NCI-H2171 treated with DMSO at 0.1 percent for 48 hours (cell line): ENCODE results near the gene MICALL2.

ENCODE experiments used
- DNase-seq: peaks from one replicate; lab custom pipeline; 2025; lab: John Stamatoyannopoulos, UW

MICALL2 gene

DNA sequence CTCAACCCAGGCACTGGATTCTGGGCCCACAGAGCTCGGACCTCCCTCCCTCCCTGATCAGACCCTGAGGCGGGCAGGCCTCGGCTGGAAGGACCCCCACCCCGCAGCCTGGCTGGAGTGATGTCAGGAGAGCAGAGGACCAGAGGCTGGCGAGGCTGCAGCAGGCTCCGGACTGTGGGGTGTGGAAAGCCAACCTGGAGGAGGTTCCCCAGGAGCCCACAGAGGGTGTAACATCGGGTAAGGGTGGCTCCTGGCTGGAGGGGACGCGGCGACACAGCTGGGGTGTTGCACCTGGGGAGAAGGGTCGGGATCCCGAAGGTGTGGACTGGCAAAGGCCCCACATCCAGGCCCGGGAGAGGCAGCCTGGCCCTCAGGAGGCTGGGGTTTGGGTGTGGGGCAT lies 8.9 kb upstream of the MICALL2 start:
- DNase-seq = no peak

DNA sequence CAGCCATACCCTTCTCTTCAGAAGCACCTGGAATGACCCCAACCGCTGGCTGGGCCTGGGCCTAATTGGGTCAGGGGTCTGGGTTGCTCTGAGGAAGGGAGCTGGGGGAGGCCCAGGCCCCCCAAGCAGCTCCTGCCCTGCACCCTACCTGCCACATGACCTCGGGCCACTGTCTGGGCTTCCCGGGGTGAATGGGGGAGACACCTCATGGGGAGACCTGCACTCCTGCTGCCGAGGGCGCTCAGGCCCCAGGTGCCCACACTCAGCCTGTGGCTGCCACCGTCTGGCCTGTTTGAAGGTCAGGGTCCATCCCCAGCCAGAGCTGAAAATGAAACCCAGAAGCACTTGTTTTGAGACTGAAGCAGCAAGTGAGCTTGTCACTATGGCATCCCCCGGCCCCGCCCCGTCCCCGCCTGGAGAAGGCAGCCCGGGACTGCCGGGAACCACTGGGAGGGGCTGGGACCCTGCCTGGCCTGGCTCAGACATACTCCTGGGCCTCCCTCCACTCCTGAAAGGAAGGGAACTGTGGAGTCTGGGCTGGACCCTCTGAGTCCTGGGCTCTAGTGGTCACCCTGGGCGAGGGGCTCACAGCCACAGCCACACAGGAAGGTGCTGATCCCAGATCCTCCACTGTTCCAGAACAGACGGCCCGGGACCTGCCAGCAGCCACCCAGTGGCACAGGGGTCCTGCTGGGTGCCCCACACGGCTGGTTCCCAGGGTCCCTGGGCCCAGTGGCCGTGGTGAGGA lies 7.4 kb upstream of the MICALL2 start:
- DNase-seq = no peak

DNA sequence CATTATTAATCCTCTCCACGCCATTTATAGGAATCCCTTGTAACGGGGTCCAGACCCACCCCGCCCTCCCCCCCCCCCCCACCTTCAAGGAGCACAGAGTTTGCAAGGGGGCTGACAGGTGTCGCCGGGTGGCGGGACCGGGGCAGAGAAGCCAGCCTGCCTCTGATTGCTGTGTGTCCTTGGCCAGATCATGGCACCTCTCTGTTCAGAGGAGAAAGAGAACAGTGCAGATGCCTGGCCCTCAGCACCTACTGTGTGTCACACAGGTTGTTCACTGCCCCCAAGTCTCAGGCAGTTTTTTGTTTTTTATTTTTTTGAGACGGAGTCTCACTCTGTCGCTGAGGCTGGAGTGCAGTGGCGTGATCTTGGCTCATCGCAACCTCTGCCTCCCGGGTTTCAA lies 5.4 kb upstream of the MICALL2 start:
- no peak for DNase-seq

DNA sequence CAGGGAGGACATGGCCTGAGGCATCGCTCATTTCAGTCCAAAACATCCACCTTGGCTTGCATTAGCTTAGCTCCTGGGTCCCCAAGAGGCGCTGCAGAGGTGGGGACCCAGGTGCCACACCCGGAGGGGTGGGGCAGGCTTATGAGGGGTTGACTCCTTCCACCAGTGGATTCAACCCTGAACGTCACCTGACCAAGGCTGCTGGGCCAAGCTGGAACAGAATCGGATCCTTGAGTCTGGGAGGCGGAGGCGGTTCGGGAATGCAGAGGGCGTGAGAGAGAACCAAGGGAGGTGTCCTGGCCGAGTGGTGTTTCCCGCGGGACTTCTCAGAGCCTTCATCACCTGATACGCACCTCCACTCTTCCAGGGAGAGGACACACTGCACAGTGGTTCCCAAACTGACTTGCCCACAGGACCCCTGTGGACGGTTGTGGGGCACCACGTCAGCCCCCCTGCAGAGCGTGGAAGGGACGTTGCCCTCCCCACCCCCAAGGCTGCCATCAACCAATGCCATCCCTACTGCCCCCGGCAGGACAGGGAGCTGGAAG lies 4.5 kb upstream of the MICALL2 start:
- DNase-seq = no peak

DNA sequence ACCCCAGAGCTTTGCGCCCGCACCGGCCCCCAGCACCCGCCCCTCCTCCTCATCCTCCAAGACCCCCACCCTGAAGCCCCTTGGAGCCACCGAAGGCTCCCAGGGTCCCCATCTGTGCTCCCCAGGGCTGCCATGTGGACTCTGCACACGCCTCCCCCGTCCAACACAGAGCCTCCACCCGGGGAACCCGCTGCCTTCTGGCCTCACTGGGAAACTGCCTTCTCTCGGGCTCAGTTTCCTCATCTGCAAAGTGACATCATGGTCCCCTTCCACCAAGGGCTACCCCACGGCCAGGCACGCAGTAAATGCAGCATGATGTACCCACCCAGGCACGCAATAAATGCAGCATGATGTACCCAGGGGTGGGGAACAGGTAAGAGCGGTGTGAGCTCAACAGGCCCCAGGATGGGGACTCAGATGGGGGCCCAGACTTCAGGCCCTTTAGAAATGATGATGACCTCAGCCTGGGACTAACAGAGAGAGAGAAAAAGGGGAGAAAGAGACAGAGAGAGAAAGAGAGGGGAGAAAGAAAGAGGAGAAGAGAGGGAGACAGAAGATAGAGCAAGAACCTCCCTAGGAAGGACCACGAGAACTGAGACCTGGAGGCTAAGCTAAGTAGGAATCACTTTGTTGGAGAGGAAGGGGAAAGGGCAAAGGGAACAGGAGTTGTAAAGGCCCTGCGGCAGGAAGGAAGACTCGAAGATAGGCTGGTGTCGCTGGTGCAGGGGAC lies 2.5 kb upstream of the MICALL2 start:
- peak; percentile 20 for DNase-seq

DNA sequence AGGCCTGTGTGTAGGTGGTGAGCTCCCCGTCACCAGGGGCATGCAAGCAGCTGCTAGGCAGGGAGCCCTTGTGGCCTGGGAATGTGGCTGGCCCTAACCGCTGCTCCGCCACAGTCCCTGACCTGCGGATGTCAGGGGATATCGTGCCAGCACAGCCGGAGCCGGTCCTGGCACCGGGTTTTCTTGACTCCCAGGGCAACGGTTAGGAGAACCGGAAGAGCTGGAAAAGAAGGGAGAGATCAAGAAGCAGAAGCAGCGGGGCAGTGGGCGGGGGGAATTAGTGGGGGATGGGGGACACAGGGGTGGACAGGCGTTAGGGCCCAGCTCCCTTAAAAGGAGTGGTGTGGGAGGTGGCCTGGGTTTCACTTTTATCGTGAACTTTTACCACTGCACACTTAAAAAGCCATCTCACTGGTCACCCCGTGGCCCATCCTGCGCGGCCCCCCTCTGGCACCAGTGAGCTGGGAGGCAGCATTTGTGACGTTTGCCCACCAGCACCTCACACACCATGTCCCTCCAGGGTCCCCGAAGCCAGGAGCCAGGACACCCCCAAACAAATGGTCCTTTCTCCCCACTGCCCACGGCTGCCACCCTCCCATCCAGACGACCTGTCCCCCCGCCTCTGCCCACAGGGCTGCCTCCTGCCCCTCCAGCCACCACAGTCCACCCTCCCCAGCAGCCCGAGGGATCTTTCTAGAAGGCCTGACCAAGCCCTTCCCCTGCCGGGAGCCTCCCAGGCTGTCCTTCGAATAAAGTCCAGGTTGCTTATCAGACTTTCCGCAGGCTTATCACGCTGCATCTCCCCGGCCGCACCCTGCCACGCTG lies 1.8 kb upstream of the MICALL2 start:
- no peak for DNase-seq

DNA sequence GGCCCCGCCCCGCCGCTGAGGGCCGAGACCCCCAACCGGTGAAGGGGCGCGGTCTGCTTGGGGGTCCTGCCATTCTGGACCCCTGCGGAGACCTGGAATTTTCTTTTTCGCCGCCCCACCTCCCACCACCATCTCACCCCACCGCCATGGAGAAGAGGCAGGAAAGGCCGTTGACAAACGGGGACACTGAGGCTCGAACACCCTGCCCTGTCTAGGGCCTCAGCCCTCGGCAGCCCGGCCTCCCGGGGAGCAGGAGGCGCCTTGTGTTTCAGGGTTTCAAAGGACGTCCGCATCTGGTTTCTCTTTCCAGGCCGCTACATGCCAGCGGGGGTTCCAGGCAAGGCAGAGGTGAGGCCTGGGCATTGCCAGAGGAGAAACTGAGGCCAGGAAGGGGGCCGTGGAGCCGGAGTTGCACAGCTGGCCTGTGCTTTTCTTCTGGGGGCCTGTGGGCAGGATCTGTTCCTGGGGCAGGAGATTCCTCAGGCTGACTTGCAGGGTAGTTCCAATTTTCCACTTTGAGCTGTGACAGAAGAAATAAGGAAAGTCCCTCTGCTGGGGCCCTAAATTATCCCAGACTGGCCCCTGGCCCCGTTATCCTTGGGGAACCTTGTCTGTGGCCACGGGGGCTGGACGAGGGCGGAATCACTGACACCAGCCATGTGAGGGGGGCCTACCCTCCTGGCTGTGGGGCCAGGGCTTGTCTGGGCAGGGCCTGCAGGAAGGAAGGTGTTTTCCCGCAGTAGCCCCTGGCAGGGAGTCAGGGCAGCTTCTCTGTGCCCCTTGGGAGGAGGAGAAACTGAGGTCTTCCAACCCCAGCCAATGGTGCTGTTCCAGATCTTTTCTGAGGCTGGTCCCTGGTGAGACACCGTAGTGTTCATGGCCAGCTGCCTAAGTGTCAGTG lies 900 bp upstream of the MICALL2 start:
- no peak for DNase-seq

DNA sequence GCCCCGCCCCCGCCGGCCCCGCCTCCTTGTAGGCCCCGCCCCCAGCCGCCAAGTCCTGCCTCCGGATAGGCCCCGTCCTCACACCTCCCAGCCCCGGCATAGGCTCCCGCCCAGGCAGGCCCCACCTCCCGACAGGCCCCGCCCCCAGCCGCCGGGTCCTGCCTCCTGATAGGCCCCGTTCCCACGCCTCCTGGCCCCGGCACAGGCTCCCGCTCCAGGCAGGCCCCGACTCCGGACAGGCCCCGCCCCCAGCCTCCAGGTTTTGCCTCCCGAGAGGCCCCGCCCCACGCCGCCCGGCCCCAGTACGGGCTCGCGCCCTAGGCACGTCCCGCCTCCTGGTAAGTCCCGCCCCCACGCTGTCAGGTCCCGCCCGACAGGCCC lies 232 bp upstream of the MICALL2 start:
- DNase-seq = peak; percentile 96

DNA sequence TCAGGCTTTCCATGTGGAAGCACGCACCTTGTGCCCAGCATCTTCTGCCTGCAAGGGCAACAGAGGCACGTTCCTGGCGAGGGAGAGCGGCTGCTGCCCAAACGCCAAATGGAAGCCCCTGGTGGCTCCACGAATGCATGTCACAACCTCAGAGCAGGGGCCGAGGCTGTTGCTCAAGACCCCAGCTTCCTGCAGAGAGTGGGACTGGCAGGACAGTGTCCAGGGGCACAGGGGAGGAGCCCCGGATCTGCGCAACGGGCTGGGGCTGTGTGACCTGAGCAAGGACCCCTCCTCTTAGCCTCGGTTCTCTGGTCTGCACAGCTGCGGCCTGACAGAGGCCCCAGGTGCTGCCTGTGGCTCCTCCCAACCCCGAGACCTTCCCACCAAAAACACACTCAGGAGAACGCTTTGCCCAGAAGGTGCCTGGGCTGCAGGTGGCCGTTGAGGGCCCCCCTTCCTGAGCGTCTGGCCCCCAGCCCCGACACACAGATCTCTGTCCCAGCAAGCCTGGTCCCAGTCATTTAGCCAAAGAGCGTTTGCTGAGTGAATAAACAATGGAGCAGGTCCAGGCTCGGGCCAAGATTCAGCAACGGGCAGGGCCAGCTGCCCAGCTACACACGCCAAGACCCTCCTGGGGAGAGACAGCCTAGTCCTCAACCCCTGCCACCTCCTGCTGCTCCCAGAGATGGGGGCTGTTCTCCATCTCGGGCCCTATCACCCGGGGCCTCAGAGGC lies 1.2 kb downstream of the MICALL2 start:
- DNase-seq = no peak

DNA sequence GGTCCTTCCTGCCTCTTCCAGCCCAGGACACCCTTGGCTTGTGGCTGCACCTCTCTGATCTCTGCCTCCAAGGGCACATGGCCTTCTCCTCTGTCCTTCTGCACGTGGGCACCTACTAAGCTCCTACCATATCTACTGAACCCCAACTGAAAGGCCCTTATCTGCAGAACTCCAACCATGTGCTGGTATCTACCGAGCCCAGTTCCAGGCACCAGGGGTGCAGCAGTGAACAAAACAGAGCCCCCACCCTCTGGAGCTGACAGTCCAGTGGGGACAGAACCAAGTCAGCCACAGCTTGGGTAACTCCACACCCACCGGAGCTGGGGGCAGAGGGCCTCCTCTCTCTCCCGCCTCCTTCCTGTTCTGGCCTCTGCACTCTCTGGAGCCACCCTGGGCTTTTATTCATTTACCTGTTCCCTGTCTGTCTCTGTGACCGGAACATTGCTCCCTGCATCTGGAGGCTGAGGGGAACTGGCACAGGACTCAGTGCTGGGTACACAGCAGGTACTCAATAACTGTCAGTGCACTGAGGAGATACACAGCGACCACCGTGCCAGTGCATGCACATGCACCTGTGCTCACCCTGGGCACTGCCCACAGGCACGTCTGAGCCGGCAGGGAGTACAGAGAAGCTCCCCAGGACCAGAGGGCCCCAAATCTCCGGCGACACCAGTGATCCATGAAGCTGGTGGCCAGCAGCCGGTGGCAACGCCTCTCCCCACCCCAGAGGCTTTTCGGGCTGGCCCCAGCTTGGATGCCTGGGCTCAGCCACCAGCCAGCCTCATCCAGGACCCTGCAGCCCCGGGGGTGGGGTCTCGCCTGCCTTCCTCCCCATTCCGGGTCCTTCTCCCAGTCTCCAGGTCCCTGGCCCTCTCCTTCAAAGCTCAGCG lies 2.0 kb downstream of the MICALL2 start:
- DNase-seq = no peak

DNA sequence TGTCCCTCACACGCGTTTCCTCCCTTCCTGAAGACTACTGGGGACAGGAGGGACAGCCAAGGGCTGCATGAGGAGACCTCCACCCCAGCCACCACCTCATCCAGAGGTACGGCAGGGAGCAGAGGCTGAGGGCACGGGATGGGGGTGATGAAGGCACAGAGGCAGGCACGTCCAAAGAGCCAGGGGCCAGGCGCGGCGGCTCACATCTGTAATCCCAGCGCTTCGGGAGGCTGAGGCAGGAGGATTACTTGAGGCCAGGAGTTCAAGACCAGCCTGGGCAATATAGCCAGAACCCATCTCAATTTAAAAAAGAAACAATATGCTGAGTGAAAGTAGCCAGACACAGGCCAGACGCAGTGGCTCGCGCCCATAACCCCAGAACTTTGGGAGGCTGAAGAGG lies 3.3 kb downstream of the MICALL2 start:
- no peak for DNase-seq

DNA sequence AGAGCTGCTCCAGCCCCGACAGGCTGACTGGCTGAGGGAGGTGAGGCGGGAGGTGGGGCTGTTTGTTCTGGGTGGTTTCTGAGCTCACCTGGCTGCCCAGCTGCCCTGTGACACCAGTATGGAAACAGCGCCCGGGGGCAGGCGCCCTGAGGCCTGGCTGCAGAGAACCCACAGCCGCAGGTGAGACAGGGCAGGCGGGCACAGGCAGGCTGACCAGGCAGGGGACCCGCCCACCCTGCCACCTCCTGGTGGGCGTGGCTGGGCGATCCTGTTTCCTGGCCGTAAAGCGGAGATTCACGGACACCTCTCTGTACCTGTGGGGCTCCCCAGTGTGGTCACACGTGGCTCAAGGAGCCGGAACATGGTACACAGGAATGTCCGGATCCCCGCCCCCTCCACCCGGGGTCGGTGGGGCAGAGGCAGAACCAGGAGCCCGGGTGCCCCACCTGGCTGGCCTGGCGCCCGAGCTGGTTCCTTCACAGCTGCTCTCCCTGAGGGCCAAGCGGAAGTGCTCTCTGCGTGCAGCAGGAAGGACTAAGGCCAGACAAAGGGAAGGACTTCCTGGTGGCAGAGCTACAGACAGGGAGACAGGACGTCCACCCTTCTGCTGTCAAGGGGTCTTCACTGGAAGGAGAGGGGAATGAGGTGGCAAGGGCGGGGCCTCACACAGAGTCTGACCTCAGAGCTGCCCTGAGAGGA lies 3.9 kb downstream of the MICALL2 start:
- no peak for DNase-seq

DNA sequence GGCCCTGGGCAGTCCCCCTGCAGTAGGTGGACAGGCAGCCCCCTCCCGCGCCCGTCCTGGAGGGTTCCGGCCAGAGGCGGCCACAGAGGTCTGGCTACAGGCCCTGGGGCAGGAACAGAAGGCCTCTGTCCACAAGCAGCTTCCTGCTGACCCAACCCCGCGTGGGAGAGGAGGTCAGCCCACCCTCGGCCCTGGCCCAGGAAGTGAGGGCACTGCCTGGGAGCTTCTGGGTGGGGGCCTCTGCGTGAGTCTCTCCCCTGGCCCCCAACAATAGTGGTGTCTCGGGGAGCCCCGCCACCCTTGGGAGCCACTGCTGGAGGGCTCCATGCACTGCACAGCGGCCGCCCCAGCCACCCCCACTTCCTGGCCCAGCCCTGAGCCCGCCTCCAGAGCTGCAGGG lies 4.7 kb downstream of the MICALL2 start:
- DNase-seq = no peak

DNA sequence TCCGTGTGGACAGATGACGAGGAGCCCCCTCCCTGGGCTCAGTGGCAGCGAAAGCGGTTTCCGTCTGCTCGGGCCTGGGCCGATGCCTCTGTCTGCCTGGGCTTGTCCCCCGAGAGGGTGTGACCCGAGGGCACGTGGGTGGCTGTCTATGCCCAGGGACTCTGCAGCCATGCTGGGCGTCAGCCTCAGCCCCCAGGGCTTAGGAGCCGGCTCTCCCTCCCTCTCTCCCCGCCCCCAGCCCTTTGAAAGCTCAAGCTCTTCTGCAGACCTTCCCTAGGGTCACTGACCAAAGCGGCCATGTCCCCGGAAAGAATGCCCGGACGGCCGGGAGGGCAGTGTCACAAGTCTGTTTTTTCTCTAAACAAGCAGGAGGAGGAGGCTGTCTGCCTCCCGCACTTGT lies 7.1 kb downstream of the MICALL2 start:
- DNase-seq = no peak

DNA sequence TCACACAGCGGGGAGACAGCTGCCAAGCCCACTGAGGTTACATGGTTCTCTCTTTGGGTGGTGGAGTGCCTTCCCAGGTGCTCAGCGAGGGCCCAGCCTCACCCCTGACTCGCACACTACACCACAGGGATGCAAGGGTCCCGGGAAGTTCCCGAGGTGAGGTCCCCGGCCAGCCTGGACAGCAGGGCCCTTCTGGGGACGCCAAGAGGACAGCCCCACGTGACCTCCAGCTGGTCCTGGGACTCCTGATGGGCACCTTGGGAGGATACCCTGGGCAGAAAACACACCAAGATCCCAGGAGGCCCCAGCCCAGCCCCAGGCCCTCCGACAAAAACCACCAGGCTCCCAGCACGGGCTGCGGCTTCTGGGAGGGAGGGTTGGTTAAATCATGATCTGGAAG lies 8.3 kb downstream of the MICALL2 start:
- no peak for DNase-seq

DNA sequence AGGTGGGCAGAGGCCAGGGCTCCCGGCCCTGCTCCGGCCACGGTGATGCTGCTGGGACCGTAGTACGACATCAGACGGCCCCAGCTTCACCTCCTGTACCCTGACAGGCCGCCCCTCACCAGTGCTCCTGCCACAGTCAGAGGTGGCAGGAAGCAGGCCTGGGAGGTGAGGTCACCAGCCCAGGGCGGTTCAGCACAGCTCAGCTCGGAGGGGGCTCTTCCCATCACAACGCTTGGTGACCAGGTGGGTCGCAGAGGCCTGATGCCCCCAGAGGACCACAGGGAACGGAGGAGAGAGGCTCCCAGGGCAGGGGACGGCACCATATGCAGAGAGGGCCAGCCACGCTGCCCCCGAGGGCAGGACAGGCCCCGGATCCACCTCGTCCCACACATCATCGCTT lies 8.8 kb downstream of the MICALL2 start:
- DNase-seq = no peak

DNA sequence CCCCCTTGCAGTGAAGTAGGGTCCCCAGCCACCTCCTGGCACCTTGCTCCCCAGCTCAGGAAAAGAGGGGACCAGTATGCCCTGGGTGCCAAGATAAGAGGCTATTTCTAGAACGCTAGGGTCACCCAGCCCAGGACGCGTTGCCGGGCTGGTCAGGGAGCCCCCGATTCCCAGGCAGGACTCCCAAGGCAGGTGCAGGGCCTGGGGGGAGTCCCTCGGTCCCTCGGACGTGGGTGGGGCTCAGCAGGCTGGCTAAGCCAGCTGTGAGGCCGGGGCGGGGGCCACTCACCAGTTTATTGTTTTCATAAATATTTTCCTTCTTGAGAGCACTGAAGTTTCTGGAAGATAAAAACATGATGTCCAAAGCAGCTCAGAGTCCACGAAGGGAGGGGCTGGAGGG lies 9.3 kb downstream of the MICALL2 start:
- no peak for DNase-seq

DNA sequence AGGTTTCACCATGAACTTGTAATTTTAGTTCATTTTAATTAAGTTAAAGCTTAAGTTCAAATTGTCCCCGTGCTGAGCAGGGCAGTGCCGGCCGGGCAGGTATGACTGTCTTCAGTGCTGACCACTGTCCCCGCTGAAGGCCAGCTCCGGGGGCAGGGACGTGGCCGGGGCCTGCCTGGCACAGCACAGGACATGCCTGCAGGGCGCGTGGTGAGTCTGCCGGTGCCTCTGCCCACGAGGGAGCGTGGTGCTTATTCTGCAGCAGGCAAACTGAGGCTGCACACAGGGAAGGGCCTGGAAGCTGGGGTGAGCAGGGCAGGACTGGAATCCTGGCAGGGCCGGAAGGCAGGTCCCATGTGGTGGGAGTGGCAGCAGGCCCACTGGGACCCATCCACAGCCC lies 9.8 kb downstream of the MICALL2 start:
- DNase-seq = no peak

DNA sequence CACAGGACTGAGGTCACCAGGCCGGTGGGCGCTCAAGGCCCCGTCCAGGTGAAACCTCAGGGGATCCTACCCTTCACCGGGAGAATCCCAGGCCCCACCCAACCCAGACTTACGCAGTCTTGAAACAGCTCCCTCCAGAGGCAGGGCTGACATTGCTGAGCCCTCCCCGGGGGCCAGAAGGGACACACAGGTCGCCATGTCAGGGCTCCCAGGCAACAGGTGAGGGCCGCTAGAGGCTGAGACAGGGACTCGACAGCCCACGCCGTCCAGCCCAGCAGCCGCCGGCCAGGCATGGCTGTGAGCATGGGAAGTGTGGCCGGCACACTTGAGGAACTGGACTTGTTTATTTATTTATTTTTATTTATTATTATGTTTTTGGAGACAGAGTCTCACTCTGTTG lies 10.3 kb downstream of the MICALL2 start:
- DNase-seq = no peak
